Stimulated activated CD4-positive, alpha-beta T cell treated with anti-CD3 and anti-CD28 coated beads, Interleukin-12 subunit alpha, Interleukin-12 subunit beta, amount 100 ng/mL, for 24 hours (primary cell): Measurements from ENCODE around the gene FZD8.

Source experiments
- DNase-seq, 2 experiments: peaks; one replicate each; pipeline ENCODE4 v3.0.0-alpha.2; 2020; ENCODE audit warnings: low read depth in 2 of 2

FZD8 gene

GRCh38 chr10:35640951-35641675, 983 bp downstream of the FZD8 start:
- DNase-seq = peak in 1 of 2 experiments; percentile 25

GRCh38 chr10:35640474-35640873, 1.6 kb downstream of the FZD8 start:
- DNase-seq = no peak

- DNase-seq = no peak
Measured at GRCh38 chr10:35639728-35640401, 2.2 kb downstream of the FZD8 start.

GRCh38 chr10:35639021-35639727, 2.9 kb downstream of the FZD8 start:
- no peak for DNase-seq

GRCh38 chr10:35638101-35638500, 4.0 kb downstream of the FZD8 start:
- no peak for DNase-seq

- no peak for DNase-seq
Measured at GRCh38 chr10:35637462-35637861, 4.6 kb downstream of the FZD8 start.

GRCh38 chr10:35636956-35637355, 5.1 kb downstream of the FZD8 start:
- DNase-seq = no peak

GRCh38 chr10:35635576-35635975, 6.5 kb downstream of the FZD8 start:
- DNase-seq = no peak

- DNase-seq = no peak
Measured at GRCh38 chr10:35633006-35633980, 8.8 kb downstream of the FZD8 start.

GRCh38 chr10:35632027-35632426, 10.1 kb downstream of the FZD8 start:
- no peak for DNase-seq

GRCh38 chr10:35631404-35631803, 10.7 kb downstream of the FZD8 start:
- no peak for DNase-seq

- DNase-seq = no peak
Measured at GRCh38 chr10:35626971-35627507, 15.1 kb downstream of the FZD8 start.

- no peak for DNase-seq
Measured at GRCh38 chr10:35614312-35614711, 27.8 kb downstream of the FZD8 start.

- DNase-seq = no peak
Measured at GRCh38 chr10:35613597-35614226, 28.4 kb downstream of the FZD8 start.

GRCh38 chr10:35613107-35613440, 29.0 kb downstream of the FZD8 start:
- DNase-seq = no peak

- no peak for DNase-seq
Measured at GRCh38 chr10:35612385-35613106, 29.6 kb downstream of the FZD8 start.

GRCh38 chr10:35611750-35612149, 30.3 kb downstream of the FZD8 start:
- DNase-seq = no peak

- DNase-seq = no peak
Measured at GRCh38 chr10:35608328-35608672, 33.8 kb downstream of the FZD8 start.

- DNase-seq = no peak
Measured at GRCh38 chr10:35607475-35608327, 34.4 kb downstream of the FZD8 start.

GRCh38 chr10:35606430-35606829, 35.7 kb downstream of the FZD8 start:
- DNase-seq = no peak
